ENCODE results near the gene CEP78. TPM values are rescaled to one million over a fixed set of nuclear protein-coding genes. Genes with fewer than 3 reads are reported as not detected.
A peak's percentile ranks its signal among the peaks of the same experiment; 100 is the strongest.
"Not testable (repeated sequence)": the region's sequence is repeated elsewhere in the genome, so short reads cannot be mapped to it uniquely, and the experiment has no call there.

The CEP78 gene
- polyA plus RNA-seq, 3 donors = 28.1 to 38.7 (median 37.3) TPM

- no peak for DNase-seq
Measured at GRCh38 chr9:78230761-78231160, 5.1 kb upstream of the CEP78 start.

GRCh38 chr9:78232471-78232870 lies 3.4 kb upstream of the CEP78 start:
- not testable (repeated sequence) for DNase-seq

- no peak for DNase-seq
Measured at GRCh38 chr9:78234810-78235209, 1.1 kb upstream of the CEP78 start.

- peak; percentile 28 for DNase-seq
Measured at GRCh38 chr9:78235256-78235761, 566 bp upstream of the CEP78 start.

- DNase-seq = peak; percentile 36
Measured at GRCh38 chr9:78236551-78236910, 656 bp downstream of the CEP78 start.

- DNase-seq = no peak
Measured at GRCh38 chr9:78238046-78239038, 2.5 kb downstream of the CEP78 start.

- DNase-seq = peak; percentile 27
Measured at GRCh38 chr9:78239506-78239905, 3.6 kb downstream of the CEP78 start.

- DNase-seq = no peak
Measured at GRCh38 chr9:78242041-78242440, 6.2 kb downstream of the CEP78 start.

- DNase-seq = no peak
Measured at GRCh38 chr9:78243130-78243529, 7.3 kb downstream of the CEP78 start.

GRCh38 chr9:78245401-78245800 lies 9.5 kb downstream of the CEP78 start:
- no peak for DNase-seq

GRCh38 chr9:78248635-78249034 lies 12.8 kb downstream of the CEP78 start:
- no peak for DNase-seq

GRCh38 chr9:78249542-78249941 lies 13.7 kb downstream of the CEP78 start:
- DNase-seq = no peak

GRCh38 chr9:78252616-78253015 lies 16.7 kb downstream of the CEP78 start:
- DNase-seq = no peak

GRCh38 chr9:78253285-78253684 lies 17.4 kb downstream of the CEP78 start:
- DNase-seq = no peak

- DNase-seq = peak; percentile 33
Measured at GRCh38 chr9:78261403-78262001, 25.6 kb downstream of the CEP78 start.

GRCh38 chr9:78262655-78263054 lies 26.8 kb downstream of the CEP78 start:
- no peak for DNase-seq

- DNase-seq = no peak
Measured at GRCh38 chr9:78267889-78268288, 32.0 kb downstream of the CEP78 start.

GRCh38 chr9:78269784-78270183 lies 33.9 kb downstream of the CEP78 start:
- DNase-seq = no peak

- DNase-seq = no peak
Measured at GRCh38 chr9:78272307-78272706, 36.4 kb downstream of the CEP78 start.

- DNase-seq = no peak
Measured at GRCh38 chr9:78273761-78274160, 37.9 kb downstream of the CEP78 start.

- DNase-seq = no peak
Measured at GRCh38 chr9:78278177-78278777, 42.4 kb downstream of the CEP78 start.

GRCh38 chr9:78278801-78279200 lies 42.9 kb downstream of the CEP78 start:
- no peak for DNase-seq
